Endothelial cell of umbilical vein (primary cell): ENCODE measurements around the gene MAML3. TPM values are rescaled to one million over a fixed set of nuclear protein-coding genes. Genes with fewer than 3 reads are reported as not detected.

ENCODE experiments used
- BruUV-seq: library from RNA; stranded (reverse); fragments of 400-500 nt; replicated peaks from 2 replicates; lab custom pipeline; 2021; lab: Mats Ljungman, UMichigan
- CTCF ChIA-PET: fragments of 300-600, 350-600 bp; sonication (Branson Sonifier 250); formaldehyde crosslinking; loops from one replicate; lab custom pipeline; 2021; ENCODE audit warnings: antibody characterized with exemption, inconsistent platforms; lab: Charles Lee
- POLR2A ChIA-PET: fragments of 300-600, 350-600 bp; sonication (Branson Sonifier 250); formaldehyde crosslinking; loops from one replicate; lab custom pipeline; 2021; ENCODE audit warnings: antibody characterized with exemption, inconsistent platforms; lab: Charles Lee
- DNase-seq: peaks from one replicate; pipeline ENCODE4 v3.0.0-alpha.2; 2011; ENCODE audit warnings: low read depth, low spot score
- FAIRE-seq: peaks from 2 replicates; lab custom pipeline; 2011; peaks lifted over from hg19 to GRCh38; lab: Jason Lieb, UNC
- H2AFZ ChIP-seq: 2 replicates; pipeline ENCODE4 v1.6.0; 2012; ENCODE audit warnings: low read depth, low read length, control low read depth, inconsistent platforms
- H3K27ac ChIP-seq: 2 replicates; pipeline ENCODE4 v1.5.1; 2011; ENCODE audit warnings: low read depth, mild to moderate bottlenecking, control low read depth, low read length, moderate library complexity; ENCODE audit not compliant: insufficient read depth
- H3K27me3 ChIP-seq, 2 experiments: 2 replicates each; pipeline versions ENCODE4 v1.6.0 to v1.6.1; 2011; ENCODE audit warnings: low read length in 2 of 2, mixed read lengths in 1 of 2; ENCODE audit not compliant: control insufficient read depth in 2 of 2, insufficient read depth in 2 of 2
- H3K36me3 ChIP-seq, 2 experiments: 2 replicates in 1 of 2; 3 replicates in 1 of 2; pipeline ENCODE4 v1.5.1; 2011; ENCODE audit warnings: low read length in 2 of 2, mild to moderate bottlenecking in 1 of 2, moderate library complexity in 1 of 2; ENCODE audit not compliant: control insufficient read depth in 2 of 2, insufficient read depth in 2 of 2; ENCODE audit errors: extremely low read depth in 1 of 2
- H3K4me1 ChIP-seq: 3 replicates; pipeline ENCODE4 v1.5.1; 2011; ENCODE audit warnings: mild to moderate bottlenecking, low read length; ENCODE audit not compliant: control insufficient read depth, insufficient read depth; ENCODE audit errors: extremely low read depth
- H3K4me2 ChIP-seq: 2 replicates; pipeline ENCODE4 v1.6.1; 2011; ENCODE audit warnings: low read length, control low read depth, mixed read lengths; ENCODE audit not compliant: insufficient read depth
- H3K4me3 ChIP-seq, 3 experiments: fragments of 200-600 bp in 1 of 3; sonication (generic), shearing (Covaris generic) in 1 of 3; replicated peaks in 1 of 3; 2 replicates each; pipeline ENCODE4 v1.5.1; 2011 to 2016; ENCODE audit warnings: control low read depth in 3 of 3, low read length in 3 of 3, mild to moderate bottlenecking in 2 of 3, inconsistent platforms in 1 of 3, low read depth in 1 of 3, moderate library complexity in 1 of 3; ENCODE audit not compliant: insufficient read depth in 1 of 3
- H3K79me2 ChIP-seq: 2 replicates; pipeline ENCODE4 v1.6.0; 2012; ENCODE audit warnings: low read length, inconsistent platforms; ENCODE audit not compliant: control insufficient read depth, insufficient read depth
- H3K9ac ChIP-seq: replicated peaks from 2 replicates; pipeline ENCODE3; 2011; ENCODE audit warnings: low read length, control low read depth; ENCODE audit not compliant: insufficient read depth; ENCODE audit errors: extremely low read depth
- H3K9me1 ChIP-seq: replicated peaks from 3 replicates; pipeline ENCODE4 v1.6.0; 2011; ENCODE audit warnings: mild to moderate bottlenecking, low read length; ENCODE audit not compliant: control insufficient read depth, insufficient read depth; ENCODE audit errors: extremely low read depth
- H3K9me3 ChIP-seq: replicated peaks from 2 replicates; pipeline ENCODE4 v1.5.1; 2012; ENCODE audit warnings: low read length, inconsistent platforms; ENCODE audit not compliant: control insufficient read depth, insufficient read depth
- H4K20me1 ChIP-seq: replicated peaks from 2 replicates; pipeline ENCODE3; 2011; ENCODE audit warnings: mild to moderate bottlenecking, low read length; ENCODE audit not compliant: control insufficient read depth, insufficient read depth; ENCODE audit errors: extremely low read depth
- EZH2 ChIP-seq: IDR thresholded peaks from 2 replicates; pipeline ENCODE4 v1.6.1; 2012; ENCODE audit warnings: borderline replicate concordance, low read depth, mild to moderate bottlenecking, moderate library complexity, low read length, inconsistent platforms; ENCODE audit not compliant: severe bottlenecking
- GATA2 ChIP-seq: IDR thresholded peaks from 2 replicates; pipeline ENCODE4 v1.7.0; 2011; ENCODE audit warnings: low read depth, mild to moderate bottlenecking, moderate library complexity, mixed read lengths, low read length; ENCODE audit not compliant: insufficient read length, insufficient read depth
- JUN ChIP-seq: IDR thresholded peaks from 2 replicates; pipeline ENCODE4 v1.6.1; 2011; ENCODE audit warnings: borderline replicate concordance, low read depth; ENCODE audit not compliant: insufficient read length, insufficient read depth
- POLR2A ChIP-seq: IDR thresholded peaks from 2 replicates; pipeline ENCODE4 v1.6.1; 2012; ENCODE audit warnings: low read depth, mild to moderate bottlenecking, control low read depth, low read length
- POLR2AphosphoS5 ChIP-seq: IDR thresholded peaks from 2 replicates; pipeline ENCODE4 v1.6.1; 2012; ENCODE audit warnings: low read depth, mild to moderate bottlenecking, control low read depth, low read length, moderate library complexity; ENCODE audit not compliant: insufficient read depth
- dilution Hi-C: fragments of 300-500 bp; cut with MboI; formaldehyde crosslinking; loops from one replicate; pipeline ENCODE4 v1.15.0; 2019; ENCODE audit warnings: low sequenced_read_pairs; ENCODE audit not compliant: extremely low pct_ligation_motif_present
- intact Hi-C: fragments of 100-400 bp; cut with micrococcal nuclease; formaldehyde crosslinking; loops from one replicate; pipeline ENCODE4 v1.10.0; 2022
- polyA plus RNA-seq, 4 experiments: library from polyadenylated mRNA; depleted of rRNA in 3 of 4; stranded (reverse) in 3 of 4; unstranded in 1 of 4; fragments of >200 nt; gene quantifications; 2 replicates each; pipeline versions ENCODE4 v1.2.1 to v1.2.3, GENCODE V29; 2011 to 2012; ENCODE audit warnings: missing spikeins in 1 of 4
- total RNA-seq: library from RNA; stranded (reverse); gene quantifications from 2 replicates; pipeline ENCODE4 v1.2.3, GENCODE V29; 2021
- TF ChIP-seq, protein P1 (sequence below), 2 donors: IDR thresholded peaks; 1 replicate in 1 of 2; 2 replicates in 1 of 2; pipeline ENCODE4 v1.5.1; 2011; ENCODE audit warnings: low read length in 2 of 2, mild to moderate bottlenecking in 2 of 2, moderate library complexity in 2 of 2, control low read depth in 1 of 2, inconsistent platforms in 1 of 2, low read depth in 1 of 2; ENCODE audit not compliant: insufficient read depth in 1 of 2; ENCODE audit errors: extremely low read depth in 1 of 2
- TF ChIP-seq, protein P2 (sequence below): IDR thresholded peaks from 2 replicates; pipeline ENCODE4 v1.6.1; 2011; ENCODE audit not compliant: insufficient read depth, insufficient read length

The MAML3 gene
- total and polyA plus RNA-seq, 2 donors (not counting 3 experiments of a cell fraction or from before 2014, with no cell fraction given) = 14.0 to 20.3 TPM

DNA sequence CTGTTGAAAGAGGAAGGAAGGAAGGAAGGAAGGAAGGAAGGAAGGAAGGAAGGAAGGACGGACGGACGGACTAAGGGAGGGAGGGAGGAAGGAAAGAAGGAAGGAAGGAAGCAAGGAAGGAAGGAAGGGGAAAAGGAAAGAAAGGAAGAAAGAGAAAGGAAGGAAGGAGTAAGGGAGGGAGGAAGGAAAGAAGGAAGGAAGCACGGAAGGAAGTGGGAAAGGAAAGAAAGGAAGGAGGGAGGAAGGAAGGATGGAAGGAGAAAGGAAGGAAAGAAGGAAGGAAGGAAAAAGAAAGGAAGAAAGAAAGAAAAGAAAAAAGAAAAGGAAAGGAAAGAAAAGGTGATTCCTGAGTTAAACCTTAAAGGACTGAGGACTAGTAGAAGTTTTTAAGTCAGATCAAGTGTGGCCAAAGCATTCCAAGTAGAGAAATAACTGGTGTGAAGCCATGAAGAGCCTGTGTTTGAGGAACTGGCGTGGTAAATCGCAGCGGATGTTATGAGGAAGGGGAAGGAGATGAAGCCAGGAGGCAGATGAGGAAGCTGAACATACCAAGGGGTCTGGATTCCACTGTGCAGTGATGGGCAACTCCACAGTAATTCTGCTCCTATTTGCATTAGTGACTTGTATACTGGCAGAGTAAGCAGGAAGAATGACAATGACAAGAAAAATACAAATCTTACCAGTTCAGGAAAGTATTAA is 324.9 kb downstream of the MAML3 start:
- Histone ChIP-seq H3K9ac (no peak overlapping the region), H4K20me1 (no peaks in the 10 kb centered on the region), H3K36me3 (no peaks in the 10 kb centered on the region), H3K4me1 (no peaks in the 10 kb centered on the region), H3K27ac (no peak overlapping the region), H3K27me3 (no peaks in the 10 kb centered on the region), H2AFZ (no peak overlapping the region), H3K4me2 (no peak overlapping the region), H3K4me3 (no peak overlapping the region), H3K79me2 (no peaks in the 10 kb centered on the region), H3K9me3 (no peaks in the 10 kb centered on the region), H3K9me1 (no peaks in the 10 kb centered on the region)
- dilution Hi-C loops (no loop called here), intact Hi-C loops (no loop called here)
- DNase-seq = no peak
- peak; percentile 24 for FAIRE-seq
- ChIA-PET POLR2A (no interaction called here), CTCF (no interaction called here)
- no TSS peak for BruUV-seq
- TF ChIP-seq GATA2 = no peak
- TF ChIP-seq POLR2A = no peak
- no peak for TF ChIP-seq EZH2
- TF ChIP-seq, protein P1, sequence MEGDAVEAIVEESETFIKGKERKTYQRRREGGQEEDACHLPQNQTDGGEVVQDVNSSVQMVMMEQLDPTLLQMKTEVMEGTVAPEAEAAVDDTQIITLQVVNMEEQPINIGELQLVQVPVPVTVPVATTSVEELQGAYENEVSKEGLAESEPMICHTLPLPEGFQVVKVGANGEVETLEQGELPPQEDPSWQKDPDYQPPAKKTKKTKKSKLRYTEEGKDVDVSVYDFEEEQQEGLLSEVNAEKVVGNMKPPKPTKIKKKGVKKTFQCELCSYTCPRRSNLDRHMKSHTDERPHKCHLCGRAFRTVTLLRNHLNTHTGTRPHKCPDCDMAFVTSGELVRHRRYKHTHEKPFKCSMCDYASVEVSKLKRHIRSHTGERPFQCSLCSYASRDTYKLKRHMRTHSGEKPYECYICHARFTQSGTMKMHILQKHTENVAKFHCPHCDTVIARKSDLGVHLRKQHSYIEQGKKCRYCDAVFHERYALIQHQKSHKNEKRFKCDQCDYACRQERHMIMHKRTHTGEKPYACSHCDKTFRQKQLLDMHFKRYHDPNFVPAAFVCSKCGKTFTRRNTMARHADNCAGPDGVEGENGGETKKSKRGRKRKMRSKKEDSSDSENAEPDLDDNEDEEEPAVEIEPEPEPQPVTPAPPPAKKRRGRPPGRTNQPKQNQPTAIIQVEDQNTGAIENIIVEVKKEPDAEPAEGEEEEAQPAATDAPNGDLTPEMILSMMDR (IDR thresholded peaks at IDR 0.05; ENCODE audit: extremely low read depth in 1 of 2, insufficient read depth in 1 of 2, low read depth in 1 of 2, low read length in 2 of 2) = no peak
- TF ChIP-seq POLR2AphosphoS5 = no peak
- TF ChIP-seq JUN = no peak
- TF ChIP-seq, protein P2, sequence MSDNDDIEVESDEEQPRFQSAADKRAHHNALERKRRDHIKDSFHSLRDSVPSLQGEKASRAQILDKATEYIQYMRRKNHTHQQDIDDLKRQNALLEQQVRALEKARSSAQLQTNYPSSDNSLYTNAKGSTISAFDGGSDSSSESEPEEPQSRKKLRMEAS = no peak
